DMS53 treated with DMSO at 0.1 percent for 48 hours (cell line): ENCODE data around the gene ZNF189.
A peak's percentile ranks its signal among the peaks of the same experiment; 100 is the strongest.

ENCODE experiments used
- DNase-seq: peaks from one replicate; lab custom pipeline; 2025; ENCODE audit not compliant: unreplicated experiment; lab: John Stamatoyannopoulos, UW

Gene ZNF189

GRCh38 chr9:101398068-101398929 is at the start of gene ZNF189, which contains the start of gene MRPL50:
TSS of gene ZNF189 (plus strand) at chr9:101398851. CDS start at chr9:101399157, 306 bp downstream.
TSS of gene MRPL50 (minus strand) at chr9:101398618. CDS start at chr9:101398592, 26 bp downstream.
- peak; percentile 93 for DNase-seq

DNA sequence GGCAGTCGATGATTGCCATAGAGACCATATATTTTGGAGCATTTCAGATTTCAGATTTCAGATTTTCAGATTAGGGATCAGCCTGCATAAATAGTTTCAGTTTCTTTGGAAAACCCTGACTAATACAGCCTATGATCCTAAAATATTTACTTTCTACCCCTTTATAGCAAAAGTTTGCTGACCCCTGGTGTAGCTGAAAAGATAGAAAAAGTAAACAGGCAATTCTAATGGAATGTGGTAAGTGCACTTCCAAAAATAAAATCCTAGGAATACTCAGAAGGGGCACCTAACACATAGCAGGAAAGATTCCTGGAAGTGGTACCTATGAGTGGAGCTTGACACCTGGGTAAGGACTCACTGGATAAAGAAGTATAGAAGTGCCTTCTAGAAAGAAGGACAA is 48.4 kb upstream of the ZNF189 start:
- DNase-seq = no peak

DNA sequence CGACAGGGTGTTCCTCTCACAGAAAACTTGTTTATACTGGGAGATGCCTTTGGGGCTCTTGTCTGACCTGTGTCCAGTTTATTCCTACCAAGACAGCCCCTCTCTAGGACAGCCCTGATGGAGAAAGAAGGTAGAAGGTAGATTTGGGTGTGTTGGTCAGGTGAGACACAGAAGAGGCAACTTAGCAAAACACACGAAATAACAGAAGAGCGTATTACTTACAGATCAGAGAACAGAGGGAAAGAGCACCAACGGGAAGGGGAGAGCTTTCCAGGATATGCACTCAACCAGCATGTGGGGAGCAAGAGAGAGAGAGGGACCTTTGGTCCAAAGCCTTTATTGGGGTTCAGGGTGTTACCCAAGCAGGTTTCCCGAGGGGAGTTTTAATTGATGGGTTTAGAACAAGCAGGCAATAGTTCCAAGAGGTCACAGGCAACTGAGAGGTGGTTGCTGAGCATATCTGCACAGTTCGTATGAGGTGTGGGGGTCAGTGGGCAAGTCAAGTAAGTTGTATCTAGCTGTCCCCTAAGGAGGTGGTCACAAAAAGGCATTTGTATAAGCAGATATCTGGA is 45.7 kb upstream of the ZNF189 start:
- DNase-seq = no peak

GRCh38 chr9:101353683-101354082 is 45.0 kb upstream of the ZNF189 start:
- DNase-seq = no peak

GRCh38 chr9:101354143-101354764 is 44.4 kb upstream of the ZNF189 start:
- peak; percentile 78 for DNase-seq

DNA sequence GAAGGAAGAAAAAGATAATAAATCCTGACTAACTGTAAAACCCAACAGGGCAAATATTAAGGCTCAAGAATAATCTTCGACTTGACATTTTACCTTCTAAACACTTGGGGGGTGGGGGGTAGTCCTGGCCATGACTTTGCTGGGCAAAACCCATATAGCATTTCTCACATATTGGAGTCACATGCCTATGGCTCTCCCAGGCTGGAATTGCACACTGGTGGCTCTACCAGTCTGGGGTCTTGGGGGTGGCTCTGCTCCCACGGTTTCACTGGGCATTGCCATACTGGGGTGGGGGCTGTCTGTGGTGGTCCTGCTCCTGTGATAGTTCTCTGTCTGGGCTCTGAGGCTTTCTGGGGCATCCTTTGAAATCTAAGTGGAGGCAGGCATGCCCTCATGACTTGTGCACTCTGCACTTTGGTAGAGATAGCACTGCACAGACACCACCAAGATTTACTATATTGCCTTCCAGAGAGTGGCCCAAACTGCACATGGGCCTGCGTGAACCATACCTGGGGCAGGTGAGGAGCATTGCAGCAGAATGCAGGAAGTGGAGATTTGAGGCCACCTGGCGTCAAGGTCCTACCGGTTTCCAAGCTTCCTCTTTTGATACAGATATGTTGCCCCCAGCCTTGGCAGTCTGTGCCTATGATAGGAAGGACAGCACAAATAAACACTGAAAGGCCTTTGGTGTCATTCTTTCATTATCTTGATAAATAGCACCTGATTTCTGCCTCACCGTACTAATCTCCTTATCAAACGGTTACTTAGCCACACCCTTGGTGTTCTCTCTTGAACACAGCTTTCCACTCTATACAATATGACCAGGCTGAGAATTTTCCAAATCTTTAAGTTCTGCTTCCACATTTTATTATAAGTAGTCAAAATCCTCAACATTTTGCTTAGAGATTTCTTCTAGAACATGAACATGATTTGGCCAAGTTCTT is 43.6 kb upstream of the ZNF189 start:
- DNase-seq = no peak

DNA sequence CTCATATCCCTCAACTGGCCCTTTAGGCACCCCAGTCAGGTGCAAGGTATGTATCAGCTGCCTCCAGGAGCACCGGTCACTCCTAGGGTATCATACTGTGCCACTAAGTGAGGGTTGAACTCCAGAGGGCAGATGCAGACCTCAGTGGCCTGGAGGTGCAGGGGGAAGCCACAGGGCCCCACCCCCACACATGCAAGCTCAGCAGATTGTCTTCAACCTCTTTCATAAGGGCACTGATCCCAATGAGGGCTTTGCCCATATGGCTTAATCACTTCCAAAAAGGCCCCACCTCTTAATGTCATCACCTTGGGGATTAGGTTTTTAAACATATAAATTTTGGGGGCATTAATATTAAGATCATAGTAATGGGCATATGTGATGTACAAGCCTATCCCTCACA is 42.0 kb upstream of the ZNF189 start:
- DNase-seq = no peak

DNA sequence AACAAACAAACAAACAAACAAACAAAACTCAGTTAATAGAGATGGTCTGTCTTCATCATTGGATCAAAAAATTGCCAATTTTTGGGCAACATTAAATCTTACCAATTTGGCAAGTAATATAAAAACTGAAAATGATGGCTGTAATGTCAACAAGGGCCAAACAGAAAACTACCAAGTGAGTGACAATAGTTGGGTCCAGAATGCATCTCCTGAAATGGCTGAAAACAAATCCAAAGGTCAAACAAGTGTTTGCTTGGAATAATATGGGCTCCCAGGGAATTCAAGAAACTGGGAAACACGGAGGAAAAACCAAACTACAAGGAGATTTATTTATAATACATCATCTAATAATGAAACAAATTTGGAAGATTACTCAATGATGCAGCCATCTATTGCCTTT is 39.0 kb upstream of the ZNF189 start:
- DNase-seq = no peak

- DNase-seq = no peak
Measured at GRCh38 chr9:101360647-101361046, 38.0 kb upstream of the ZNF189 start.

GRCh38 chr9:101362450-101362849 is 36.2 kb upstream of the ZNF189 start:
- no peak for DNase-seq

DNA sequence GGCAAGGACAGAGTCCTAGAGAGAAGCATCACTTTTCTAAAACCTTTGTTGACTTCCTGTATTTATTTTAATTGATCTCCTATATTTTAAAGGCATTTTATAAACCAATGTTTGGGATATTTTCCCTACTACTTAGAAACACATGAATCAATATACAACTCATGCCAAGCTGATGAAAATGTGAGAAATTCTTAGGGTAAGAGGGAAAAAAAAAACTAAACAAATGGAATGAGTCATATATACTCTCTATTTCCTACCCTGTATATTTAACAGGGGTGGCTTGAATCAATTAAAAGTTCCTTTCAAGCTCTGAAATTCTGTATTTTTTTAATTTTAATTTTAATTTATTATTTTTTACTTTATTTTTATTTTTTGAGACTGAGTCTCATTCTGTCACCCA is 33.5 kb upstream of the ZNF189 start:
- no peak for DNase-seq

GRCh38 chr9:101366038-101366756 is 32.5 kb upstream of the ZNF189 start:
- DNase-seq = peak; percentile 81

DNA sequence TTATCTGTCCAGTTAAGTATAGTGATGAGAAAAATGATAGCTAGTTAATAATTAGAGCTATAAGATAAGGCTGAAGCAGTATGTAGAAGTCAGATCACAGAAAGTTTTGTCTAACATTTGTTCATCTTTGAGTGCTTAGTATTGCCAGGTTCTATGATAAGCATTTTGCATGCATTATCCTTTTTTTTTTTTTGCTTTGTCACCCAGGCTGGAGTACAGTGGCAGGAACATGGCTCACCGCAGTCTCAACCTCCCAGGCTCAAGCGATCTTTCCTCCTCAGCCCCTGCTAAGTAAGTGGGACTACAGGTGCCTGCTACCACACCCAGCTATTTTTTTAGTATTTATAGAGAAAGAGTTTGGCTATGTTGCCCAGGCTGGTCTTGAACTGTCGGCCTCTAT is 31.3 kb upstream of the ZNF189 start:
- no peak for DNase-seq

DNA sequence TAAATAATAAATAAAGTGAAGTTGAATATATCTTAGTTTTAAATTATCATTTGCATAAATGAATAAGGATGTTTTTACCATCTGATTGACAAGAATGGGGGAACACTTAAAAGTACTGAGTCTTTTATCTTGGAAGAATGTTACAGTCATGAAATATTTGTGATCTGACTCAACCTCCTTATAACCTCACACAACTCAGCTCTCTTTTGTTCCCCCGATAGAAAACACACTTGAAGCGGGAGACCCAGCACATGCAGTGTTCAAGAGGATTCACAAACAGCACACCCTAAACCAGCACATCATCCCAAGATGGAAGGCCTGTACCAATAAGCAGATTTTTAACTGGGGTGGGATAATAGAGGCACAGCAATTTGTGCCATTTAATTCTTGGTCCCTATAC is 29.4 kb upstream of the ZNF189 start:
- DNase-seq = no peak

DNA sequence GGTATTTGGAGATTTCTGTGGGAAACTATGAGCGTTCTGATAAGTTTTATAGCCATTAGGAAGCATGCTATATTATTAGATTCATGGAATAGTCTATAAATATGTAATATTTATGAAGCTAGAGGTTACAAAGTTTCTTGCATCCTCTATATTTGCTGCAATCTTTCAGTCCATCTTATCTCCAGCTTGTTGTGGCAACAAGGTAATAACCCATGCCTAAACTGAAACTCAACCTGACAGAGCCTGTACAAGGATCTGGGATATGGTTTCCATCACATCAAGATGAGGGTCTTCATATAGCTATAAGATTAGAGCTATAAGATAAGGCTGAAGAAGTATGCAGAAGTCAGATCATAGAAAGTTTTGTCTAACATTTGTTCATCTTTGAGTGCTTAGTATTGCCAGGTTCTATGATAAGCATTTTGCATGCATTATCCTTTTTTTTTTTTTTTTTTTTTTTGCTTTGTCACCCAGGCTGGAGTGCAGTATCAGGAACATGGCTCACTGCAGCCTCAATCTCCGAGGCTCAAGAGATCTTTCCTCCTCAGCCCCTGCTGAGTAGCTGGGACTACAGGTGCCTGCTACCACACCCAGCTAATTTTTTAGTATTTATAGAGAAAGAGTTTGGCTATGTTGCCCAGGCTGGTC is 28.6 kb upstream of the ZNF189 start:
- no peak for DNase-seq

GRCh38 chr9:101371813-101372212 is 26.8 kb upstream of the ZNF189 start:
- DNase-seq = no peak

GRCh38 chr9:101372327-101373118 is 26.1 kb upstream of the ZNF189 start:
- no peak for DNase-seq

DNA sequence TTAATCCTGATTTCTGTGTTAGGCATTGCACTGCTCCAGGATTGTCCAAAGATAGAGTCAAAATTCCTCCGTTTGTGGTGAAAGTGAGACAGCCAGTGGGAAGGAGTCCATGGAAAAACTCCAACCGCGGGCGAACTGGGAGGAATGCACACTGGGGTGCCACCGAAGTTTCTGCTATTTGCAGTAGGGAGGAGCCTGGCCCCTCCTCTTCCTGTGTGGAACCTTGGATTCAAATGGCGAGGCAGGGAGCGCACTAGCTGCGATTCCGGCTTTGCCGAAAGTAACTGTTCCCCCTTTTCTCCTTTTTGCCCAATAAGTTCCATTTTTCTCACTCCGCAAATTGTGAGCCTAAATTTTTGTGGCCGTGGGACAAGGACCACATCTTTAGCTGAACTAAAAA is 23.1 kb upstream of the ZNF189 start:
- no peak for DNase-seq
